Measurements from ENCODE around the gene PRKAG1.

- no peak for TF ChIP-seq IRF2 (CRISPR knock-in tag; IDR thresholded peaks at IDR 0.05; ENCODE audit: borderline replicate concordance, low read depth)
- TF ChIP-seq IRF1 (CRISPR knock-in tag; IDR thresholded peaks at IDR 0.05): no peak
- TF ChIP-seq, protein P1, sequence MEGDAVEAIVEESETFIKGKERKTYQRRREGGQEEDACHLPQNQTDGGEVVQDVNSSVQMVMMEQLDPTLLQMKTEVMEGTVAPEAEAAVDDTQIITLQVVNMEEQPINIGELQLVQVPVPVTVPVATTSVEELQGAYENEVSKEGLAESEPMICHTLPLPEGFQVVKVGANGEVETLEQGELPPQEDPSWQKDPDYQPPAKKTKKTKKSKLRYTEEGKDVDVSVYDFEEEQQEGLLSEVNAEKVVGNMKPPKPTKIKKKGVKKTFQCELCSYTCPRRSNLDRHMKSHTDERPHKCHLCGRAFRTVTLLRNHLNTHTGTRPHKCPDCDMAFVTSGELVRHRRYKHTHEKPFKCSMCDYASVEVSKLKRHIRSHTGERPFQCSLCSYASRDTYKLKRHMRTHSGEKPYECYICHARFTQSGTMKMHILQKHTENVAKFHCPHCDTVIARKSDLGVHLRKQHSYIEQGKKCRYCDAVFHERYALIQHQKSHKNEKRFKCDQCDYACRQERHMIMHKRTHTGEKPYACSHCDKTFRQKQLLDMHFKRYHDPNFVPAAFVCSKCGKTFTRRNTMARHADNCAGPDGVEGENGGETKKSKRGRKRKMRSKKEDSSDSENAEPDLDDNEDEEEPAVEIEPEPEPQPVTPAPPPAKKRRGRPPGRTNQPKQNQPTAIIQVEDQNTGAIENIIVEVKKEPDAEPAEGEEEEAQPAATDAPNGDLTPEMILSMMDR (IDR thresholded peaks at IDR 0.05): no peak
- TF ChIP-seq, protein P2, sequence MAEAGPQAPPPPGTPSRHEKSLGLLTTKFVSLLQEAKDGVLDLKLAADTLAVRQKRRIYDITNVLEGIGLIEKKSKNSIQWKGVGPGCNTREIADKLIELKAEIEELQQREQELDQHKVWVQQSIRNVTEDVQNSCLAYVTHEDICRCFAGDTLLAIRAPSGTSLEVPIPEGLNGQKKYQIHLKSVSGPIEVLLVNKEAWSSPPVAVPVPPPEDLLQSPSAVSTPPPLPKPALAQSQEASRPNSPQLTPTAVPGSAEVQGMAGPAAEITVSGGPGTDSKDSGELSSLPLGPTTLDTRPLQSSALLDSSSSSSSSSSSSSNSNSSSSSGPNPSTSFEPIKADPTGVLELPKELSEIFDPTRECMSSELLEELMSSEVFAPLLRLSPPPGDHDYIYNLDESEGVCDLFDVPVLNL (CRISPR knock-in tag; IDR thresholded peaks at IDR 0.05; ENCODE audit: borderline replicate concordance, low read depth): no peak
- TF ChIP-seq, protein P3, sequence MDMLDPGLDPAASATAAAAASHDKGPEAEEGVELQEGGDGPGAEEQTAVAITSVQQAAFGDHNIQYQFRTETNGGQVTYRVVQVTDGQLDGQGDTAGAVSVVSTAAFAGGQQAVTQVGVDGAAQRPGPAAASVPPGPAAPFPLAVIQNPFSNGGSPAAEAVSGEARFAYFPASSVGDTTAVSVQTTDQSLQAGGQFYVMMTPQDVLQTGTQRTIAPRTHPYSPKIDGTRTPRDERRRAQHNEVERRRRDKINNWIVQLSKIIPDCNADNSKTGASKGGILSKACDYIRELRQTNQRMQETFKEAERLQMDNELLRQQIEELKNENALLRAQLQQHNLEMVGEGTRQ (CRISPR knock-in tag; IDR thresholded peaks at IDR 0.05): no peak
Measured at GRCh38 chr12:49058366-49059044, 39.9 kb upstream of the PRKAG1 start.
